Measurements from ENCODE around the gene CNTFR. TPM values are rescaled to one million over a fixed set of nuclear protein-coding genes. Genes with fewer than 3 reads are reported as not detected.

The CNTFR gene
- total RNA-seq, 2 donors from 2014 or later: 1.6 to 16.8 TPM

DNA sequence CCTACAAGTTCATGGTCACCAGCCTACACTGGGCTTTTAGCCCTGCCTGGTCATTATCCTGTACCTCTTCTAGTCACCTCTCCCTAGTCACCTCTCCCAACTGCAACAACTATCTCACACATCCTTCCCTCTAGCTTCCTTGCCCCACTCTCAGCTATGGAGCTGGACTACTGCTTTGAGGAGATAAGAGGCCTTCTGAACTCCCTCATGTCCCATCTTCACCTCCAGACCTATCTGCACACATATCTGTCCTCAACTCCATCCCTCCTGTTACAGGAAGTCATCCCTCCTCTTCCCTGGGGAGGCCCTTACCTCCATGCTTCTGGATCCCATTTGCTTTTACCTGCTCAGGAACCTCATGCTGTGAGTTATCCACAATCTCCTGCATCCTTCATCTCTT is 16.7 kb upstream of the CNTFR start:
- Histone ChIP-seq H3K9me3 (no peaks in the 10 kb centered on the region), H3K4me3 (no peak overlapping the region), H3K36me3 (replicated peaks in 1 of 2; ENCODE audit: insufficient read depth in 1 of 2, low read depth in 2 of 2) (no peaks in the 10 kb centered on the region), H3K27ac (no peak overlapping the region), H3K4me1 (peaks cover 9% of the 10 kb centered on the region), H3K27me3 (no peaks in the 10 kb centered on the region)
- TF ChIP-seq POLR2A (IDR thresholded peaks at IDR 0.05): no peak
- TF ChIP-seq, protein P1, sequence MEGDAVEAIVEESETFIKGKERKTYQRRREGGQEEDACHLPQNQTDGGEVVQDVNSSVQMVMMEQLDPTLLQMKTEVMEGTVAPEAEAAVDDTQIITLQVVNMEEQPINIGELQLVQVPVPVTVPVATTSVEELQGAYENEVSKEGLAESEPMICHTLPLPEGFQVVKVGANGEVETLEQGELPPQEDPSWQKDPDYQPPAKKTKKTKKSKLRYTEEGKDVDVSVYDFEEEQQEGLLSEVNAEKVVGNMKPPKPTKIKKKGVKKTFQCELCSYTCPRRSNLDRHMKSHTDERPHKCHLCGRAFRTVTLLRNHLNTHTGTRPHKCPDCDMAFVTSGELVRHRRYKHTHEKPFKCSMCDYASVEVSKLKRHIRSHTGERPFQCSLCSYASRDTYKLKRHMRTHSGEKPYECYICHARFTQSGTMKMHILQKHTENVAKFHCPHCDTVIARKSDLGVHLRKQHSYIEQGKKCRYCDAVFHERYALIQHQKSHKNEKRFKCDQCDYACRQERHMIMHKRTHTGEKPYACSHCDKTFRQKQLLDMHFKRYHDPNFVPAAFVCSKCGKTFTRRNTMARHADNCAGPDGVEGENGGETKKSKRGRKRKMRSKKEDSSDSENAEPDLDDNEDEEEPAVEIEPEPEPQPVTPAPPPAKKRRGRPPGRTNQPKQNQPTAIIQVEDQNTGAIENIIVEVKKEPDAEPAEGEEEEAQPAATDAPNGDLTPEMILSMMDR (IDR thresholded peaks at IDR 0.05): no peak
- no peak for ATAC-seq
- intact Hi-C loops (cut with DNase I): no loop called here
- DNase-seq: no peak

DNA sequence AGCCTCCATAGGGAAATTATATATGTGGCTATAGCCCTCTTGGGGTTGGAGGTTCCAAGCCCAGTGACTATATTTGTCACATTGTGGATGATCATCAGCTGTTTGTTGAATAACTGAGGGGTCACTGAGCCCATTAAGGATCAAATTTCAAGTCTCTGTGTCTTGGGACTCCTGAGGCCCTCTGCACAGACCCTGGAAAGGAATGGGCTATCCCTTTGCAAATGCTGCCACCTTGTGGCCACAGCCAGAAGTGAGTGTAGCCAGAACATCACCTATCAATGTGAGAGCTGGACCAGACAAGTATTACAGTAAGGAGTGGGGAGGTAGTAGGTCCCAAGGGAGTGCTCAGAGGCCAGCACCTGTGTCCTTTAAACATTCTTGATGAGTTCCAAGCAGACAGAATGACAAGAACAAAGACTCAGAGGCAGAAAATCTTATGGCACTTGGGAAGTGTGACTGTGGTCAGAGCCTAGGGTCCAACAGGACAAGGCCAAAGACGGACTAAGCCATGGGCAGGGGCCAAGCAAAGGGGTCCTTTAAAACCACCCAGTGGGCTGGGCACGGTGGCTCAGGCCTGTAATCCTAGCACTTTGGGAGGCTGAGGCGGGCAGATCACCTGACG is 14.2 kb upstream of the CNTFR start:
- no peak for TF ChIP-seq POLR2A (IDR thresholded peaks at IDR 0.05)
- TF ChIP-seq, protein P1 (IDR thresholded peaks at IDR 0.05): peak; percentile 54 to 88 (median 83)
- Histone ChIP-seq H3K27me3 (no peaks in the 10 kb centered on the region), H3K36me3 (replicated peaks in 1 of 2; ENCODE audit: insufficient read depth in 1 of 2, low read depth in 2 of 2) (no peaks in the 10 kb centered on the region), H3K4me1 (no peaks in the 10 kb centered on the region), H3K27ac (no peak overlapping the region), H3K4me3 (no peak overlapping the region), H3K9me3 (no peaks in the 10 kb centered on the region)
- peak; percentile 80 to 90 (median 83) for DNase-seq
- peak; percentile 90 for ATAC-seq
- 54 to 55% methylated on average over 4 of the region's 4 CpGs for WGBS, 2 donors
- intact Hi-C loops (cut with DNase I): no loop called here

DNA sequence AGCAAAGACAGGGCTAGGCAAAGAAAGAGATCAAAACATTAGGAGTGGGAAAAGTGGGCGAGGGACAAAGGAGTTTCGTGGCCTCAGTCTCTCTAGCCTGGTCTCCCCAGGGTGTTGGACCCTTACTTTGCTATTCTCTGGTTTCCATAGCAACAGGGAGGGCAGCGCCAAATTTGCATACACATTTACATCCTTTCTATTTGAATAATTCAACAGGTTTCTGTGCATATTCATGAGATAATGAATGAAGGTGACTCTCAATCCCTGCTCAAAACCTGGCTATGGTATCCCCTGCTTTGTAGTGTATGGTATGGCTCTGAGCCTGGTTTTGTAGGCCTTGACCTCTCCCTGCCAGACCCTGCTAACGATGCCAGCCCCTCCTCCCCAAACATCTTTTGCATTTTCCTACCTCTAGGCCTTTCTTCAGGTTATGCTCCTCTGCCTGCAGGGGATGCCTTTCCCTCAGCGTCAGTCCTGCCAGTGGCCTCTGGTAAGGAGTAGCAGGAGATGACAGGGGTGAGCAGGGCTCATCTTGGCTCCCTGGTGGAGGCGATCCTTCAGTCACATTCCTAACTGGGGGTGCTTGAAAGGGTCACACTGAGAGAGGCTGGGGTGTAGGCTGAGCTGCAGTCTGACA is 12.5 kb upstream of the CNTFR start:
- H3K4me3 ChIP-seq: no peak overlapping the region
- WGBS, 2 donors: 51 to 52% methylated on average over 6 of the region's 6 CpGs
- intact Hi-C loops (cut with DNase I): no loop called here

DNA sequence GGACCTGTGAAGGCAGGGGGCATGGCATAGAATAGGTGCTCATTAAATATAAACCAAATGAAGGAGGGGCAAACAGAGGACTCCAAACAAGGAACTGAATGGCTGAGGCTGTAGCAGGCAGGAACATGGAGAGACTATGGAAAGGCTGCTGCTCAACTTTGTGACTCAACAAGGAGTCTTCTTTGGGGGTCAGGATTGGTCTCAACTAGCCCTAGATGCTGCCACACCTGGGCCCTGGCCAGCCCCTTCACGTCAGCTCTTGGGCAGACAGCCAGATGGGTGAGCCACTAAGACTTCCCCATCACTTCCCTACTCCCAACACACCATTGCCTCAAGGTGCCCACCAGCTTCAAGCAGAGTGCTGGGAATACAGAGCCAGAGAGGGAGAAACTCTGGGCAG is 11.4 kb upstream of the CNTFR start:
- TF ChIP-seq POLR2A (IDR thresholded peaks at IDR 0.05): no peak
- TF ChIP-seq, protein P1 (IDR thresholded peaks at IDR 0.05): no peak
- no peak for DNase-seq
- H3K4me1 ChIP-seq: no peaks in the 10 kb centered on the region
- no peaks in the 10 kb centered on the region for H3K27me3 ChIP-seq
- no peak overlapping the region for H3K27ac ChIP-seq
- H3K9me3 ChIP-seq: no peaks in the 10 kb centered on the region
- H3K4me3 ChIP-seq: no peak overlapping the region
- no peaks in the 10 kb centered on the region for H3K36me3 ChIP-seq (replicated peaks in 1 of 2; ENCODE audit: insufficient read depth in 1 of 2, low read depth in 2 of 2)
- intact Hi-C loops (cut with DNase I): no loop called here
- 0 to 14% methylated on average over 1 of the region's 1 CpG for WGBS, 2 donors
- no peak for ATAC-seq

More for the DNA sequence above, 12.5 kb upstream of the CNTFR start:
- Histone ChIP-seq H3K27ac (no peak overlapping the region), H3K27me3 (no peaks in the 10 kb centered on the region), H3K9me3 (no peaks in the 10 kb centered on the region), H3K36me3 (replicated peaks in 1 of 2; ENCODE audit: insufficient read depth in 1 of 2, low read depth in 2 of 2) (no peaks in the 10 kb centered on the region), H3K4me1 (no peaks in the 10 kb centered on the region)
- no peak for DNase-seq
- no peak for TF ChIP-seq POLR2A (IDR thresholded peaks at IDR 0.05)
- TF ChIP-seq, protein P1 (IDR thresholded peaks at IDR 0.05): no peak
- ATAC-seq: no peak

DNA sequence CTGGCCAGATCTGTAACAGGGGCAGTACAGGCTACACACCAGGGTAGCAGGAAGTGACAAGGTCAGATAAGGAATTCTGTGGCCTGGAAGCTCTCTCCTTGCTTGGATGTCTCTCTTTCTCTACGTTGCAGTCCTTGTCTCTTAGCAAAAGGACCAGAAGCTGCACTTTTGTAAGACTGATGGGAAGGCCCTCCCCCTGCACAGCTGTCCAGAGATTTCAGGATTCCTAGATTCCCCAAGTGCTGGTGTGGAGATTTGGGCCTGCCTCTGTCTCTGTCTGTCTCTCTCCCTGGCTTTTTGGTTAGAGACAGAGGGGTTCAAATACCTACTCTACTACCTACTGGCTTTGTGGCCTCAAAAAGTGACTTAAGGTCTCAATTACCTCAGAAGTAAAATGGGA is 10.0 kb upstream of the CNTFR start:
- Histone ChIP-seq H3K4me3 (no peak overlapping the region), H3K27me3 (no peaks in the 10 kb centered on the region), H3K27ac (no peak overlapping the region), H3K9me3 (no peaks in the 10 kb centered on the region), H3K36me3 (replicated peaks in 1 of 2; ENCODE audit: insufficient read depth in 1 of 2, low read depth in 2 of 2) (no peaks in the 10 kb centered on the region), H3K4me1 (no peaks in the 10 kb centered on the region)
- DNase-seq: no peak
- intact Hi-C loops (cut with DNase I): loop anchor here (10.0 kb wide), 1 partner anchor 165 kb away; no protein-coding TSS in a partner anchor
- ATAC-seq: no peak
- WGBS, 2 donors: 14 to 25% methylated on average over 1 of the region's 1 CpG
- TF ChIP-seq POLR2A (IDR thresholded peaks at IDR 0.05): no peak
- TF ChIP-seq, protein P1 (IDR thresholded peaks at IDR 0.05): no peak

All from body of pancreas (tissue), 4 donors.